ENCODE results near the gene DRG2. TPM values are rescaled to one million over a fixed set of nuclear protein-coding genes. Genes with fewer than 3 reads are reported as not detected.

DRG2 gene
- total and polyA plus RNA-seq, 7 donors: 23.7 to 33.5 (median 29.7) TPM

GRCh38 chr17:18136357-18136756 lies 48.6 kb downstream of the DRG2 start:
- H3K36me3 ChIP-seq (ENCODE audit: insufficient read depth in 1 of 2, low read depth in 1 of 2): no peaks in the 10 kb centered on the region
- ATAC-seq (no peak), DNase-seq (no peak)
- H3K27ac ChIP-seq: no peak overlapping the region
- H3K4me3 ChIP-seq: no peak overlapping the region
- H3K4me1 ChIP-seq: no peaks in the 10 kb centered on the region
- intact Hi-C loops (cut with DNase I): no loop called here
- TF ChIP-seq CTCF (IDR thresholded peaks at IDR 0.05): no peak
- no peaks in the 10 kb centered on the region for H3K9me3 ChIP-seq
- WGBS, 3 donors: 73 to 78% (median 77%) methylated on average over 19 of the region's 19 CpGs
- H3K27me3 ChIP-seq (ENCODE audit: insufficient read depth in 3 of 3, low read length in 2 of 3): no peaks in the 10 kb centered on the region

GRCh38 chr17:18138065-18138749 lies 50.5 kb downstream of the DRG2 start:
- DNase-seq: no peak
- ATAC-seq: no peak
- Histone ChIP-seq H3K27ac (no peak overlapping the region), H3K9me3 (no peaks in the 10 kb centered on the region), H3K4me3 (no peak overlapping the region), H3K36me3 (ENCODE audit: insufficient read depth in 1 of 2, low read depth in 1 of 2) (no peaks in the 10 kb centered on the region), H3K27me3 (ENCODE audit: insufficient read depth in 3 of 3, low read length in 2 of 3) (no peaks in the 10 kb centered on the region), H3K4me1 (no peaks in the 10 kb centered on the region)
- intact Hi-C loops (cut with DNase I): no loop called here
- no peak for TF ChIP-seq CTCF (IDR thresholded peaks at IDR 0.05)
- 80 to 88% (median 85%) methylated on average over 8 of the region's 8 CpGs for WGBS, 3 donors

GRCh38 chr17:18139092-18139491 lies 51.3 kb downstream of the DRG2 start:
- ATAC-seq: no peak

GRCh38 chr17:18139498-18139897 lies 51.8 kb downstream of the DRG2 start:
- DNase-seq (no peak), ATAC-seq (peak in 3 of 4 donors; percentile 18 to 49 (median 39))
- no peaks in the 10 kb centered on the region for H3K4me1 ChIP-seq
- no peak for TF ChIP-seq CTCF (IDR thresholded peaks at IDR 0.05)
- no peaks in the 10 kb centered on the region for H3K27me3 ChIP-seq (ENCODE audit: insufficient read depth in 3 of 3, low read length in 2 of 3)
- WGBS, 3 donors: 72 to 76% (median 76%) methylated on average over 14 of the region's 14 CpGs
- no peaks in the 10 kb centered on the region for H3K9me3 ChIP-seq
- intact Hi-C loops (cut with DNase I): no loop called here
- no peak overlapping the region for H3K27ac ChIP-seq
- H3K36me3 ChIP-seq (ENCODE audit: insufficient read depth in 1 of 2, low read depth in 1 of 2): no peaks in the 10 kb centered on the region
- H3K4me3 ChIP-seq: no peak overlapping the region

More at GRCh38 chr17:18139092-18139491, 51.3 kb downstream of the DRG2 start:
- no peak overlapping the region for H3K27ac ChIP-seq
- no peak for TF ChIP-seq CTCF (IDR thresholded peaks at IDR 0.05)
- H3K9me3 ChIP-seq: no peaks in the 10 kb centered on the region
- no peaks in the 10 kb centered on the region for H3K4me1 ChIP-seq
- no peaks in the 10 kb centered on the region for H3K27me3 ChIP-seq (ENCODE audit: insufficient read depth in 3 of 3, low read length in 2 of 3)
- H3K36me3 ChIP-seq (ENCODE audit: insufficient read depth in 1 of 2, low read depth in 1 of 2): no peaks in the 10 kb centered on the region
- WGBS, 3 donors: 96 to 97% (median 97%) methylated on average over 2 of the region's 2 CpGs
- no peak overlapping the region for H3K4me3 ChIP-seq
- intact Hi-C loops (cut with DNase I): no loop called here
- DNase-seq: no peak

GRCh38 chr17:18139949-18140348 lies 52.2 kb downstream of the DRG2 start:
- no peak overlapping the region for H3K4me3 ChIP-seq
- no peaks in the 10 kb centered on the region for H3K27me3 ChIP-seq (ENCODE audit: insufficient read depth in 3 of 3, low read length in 2 of 3)
- no peaks in the 10 kb centered on the region for H3K36me3 ChIP-seq (ENCODE audit: insufficient read depth in 1 of 2, low read depth in 1 of 2)
- TF ChIP-seq CTCF (IDR thresholded peaks at IDR 0.05): no peak
- 69 to 76% (median 72%) methylated on average over 3 of the region's 3 CpGs for WGBS, 3 donors
- no peaks in the 10 kb centered on the region for H3K9me3 ChIP-seq
- intact Hi-C loops (cut with DNase I): loop anchor here (5.0 to 10.0 kb wide), 3 partner anchors 42 to 77 kb away; partner anchors contain the start of gene ALKBH5 (in 1 of the 2)
- no peaks in the 10 kb centered on the region for H3K4me1 ChIP-seq
- no peak overlapping the region for H3K27ac ChIP-seq
- DNase-seq (no peak), ATAC-seq (peak in 2 of 4 donors; percentile 30 to 49)
